ENCODE measurements around the gene INAFM1.
"Not testable (repeated sequence)": the region's sequence is repeated elsewhere in the genome, so short reads cannot be mapped to it uniquely, and the experiment has no call there.

The INAFM1 gene

GRCh38 chr19:47236072-47236675 is 38.5 kb upstream of the INAFM1 start:
- Mint-ChIP-seq H3K9me3 (no peaks in the 10 kb centered on the region), H3K4me1 (peaks cover 25% of the 10 kb centered on the region)
- no peak for ATAC-seq

GRCh38 chr19:47239152-47239551 is 35.5 kb upstream of the INAFM1 start:
- peaks cover 5% of the 10 kb centered on the region for H3K36me3 Mint-ChIP-seq
- peak overlapping the region; percentile 45 for H3K27ac Mint-ChIP-seq
- H3K9me3 Mint-ChIP-seq = no peaks in the 10 kb centered on the region
- peaks cover 6% of the 10 kb centered on the region for H3K4me1 Mint-ChIP-seq
- DNase-seq (ENCODE audit: low spot score in 2 of 2) = no peak
- no peak for ATAC-seq
- H3K4me3 Mint-ChIP-seq = no peak overlapping the region

More at GRCh38 chr19:47236072-47236675, 38.5 kb upstream of the INAFM1 start:
- no peak for DNase-seq (ENCODE audit: low spot score in 2 of 2)
- Mint-ChIP-seq H3K4me3 (no peak overlapping the region), H3K36me3 (peaks cover 14% of the 10 kb centered on the region), H3K27ac (peak overlapping the region; percentile 49)

GRCh38 chr19:47239610-47240296 is 34.9 kb upstream of the INAFM1 start:
- peaks cover 6% of the 10 kb centered on the region for H3K4me1 Mint-ChIP-seq
- DNase-seq (ENCODE audit: low spot score in 2 of 2) (peak; percentile 44 to 86), ATAC-seq (peak; percentile 15)
- H3K27ac Mint-ChIP-seq = no peak overlapping the region
- H3K4me3 Mint-ChIP-seq = no peak overlapping the region
- no peaks in the 10 kb centered on the region for H3K9me3 Mint-ChIP-seq
- H3K36me3 Mint-ChIP-seq = peaks cover 5% of the 10 kb centered on the region

GRCh38 chr19:47240556-47240955 is 34.1 kb upstream of the INAFM1 start:
- Mint-ChIP-seq H3K4me1 (peaks cover 6% of the 10 kb centered on the region), H3K4me3 (no peak overlapping the region), H3K27ac (peak overlapping the region; percentile 24), H3K36me3 (peaks cover 5% of the 10 kb centered on the region), H3K9me3 (no peaks in the 10 kb centered on the region)
- ATAC-seq (no peak), DNase-seq (ENCODE audit: low spot score in 2 of 2) (no peak)

DNA sequence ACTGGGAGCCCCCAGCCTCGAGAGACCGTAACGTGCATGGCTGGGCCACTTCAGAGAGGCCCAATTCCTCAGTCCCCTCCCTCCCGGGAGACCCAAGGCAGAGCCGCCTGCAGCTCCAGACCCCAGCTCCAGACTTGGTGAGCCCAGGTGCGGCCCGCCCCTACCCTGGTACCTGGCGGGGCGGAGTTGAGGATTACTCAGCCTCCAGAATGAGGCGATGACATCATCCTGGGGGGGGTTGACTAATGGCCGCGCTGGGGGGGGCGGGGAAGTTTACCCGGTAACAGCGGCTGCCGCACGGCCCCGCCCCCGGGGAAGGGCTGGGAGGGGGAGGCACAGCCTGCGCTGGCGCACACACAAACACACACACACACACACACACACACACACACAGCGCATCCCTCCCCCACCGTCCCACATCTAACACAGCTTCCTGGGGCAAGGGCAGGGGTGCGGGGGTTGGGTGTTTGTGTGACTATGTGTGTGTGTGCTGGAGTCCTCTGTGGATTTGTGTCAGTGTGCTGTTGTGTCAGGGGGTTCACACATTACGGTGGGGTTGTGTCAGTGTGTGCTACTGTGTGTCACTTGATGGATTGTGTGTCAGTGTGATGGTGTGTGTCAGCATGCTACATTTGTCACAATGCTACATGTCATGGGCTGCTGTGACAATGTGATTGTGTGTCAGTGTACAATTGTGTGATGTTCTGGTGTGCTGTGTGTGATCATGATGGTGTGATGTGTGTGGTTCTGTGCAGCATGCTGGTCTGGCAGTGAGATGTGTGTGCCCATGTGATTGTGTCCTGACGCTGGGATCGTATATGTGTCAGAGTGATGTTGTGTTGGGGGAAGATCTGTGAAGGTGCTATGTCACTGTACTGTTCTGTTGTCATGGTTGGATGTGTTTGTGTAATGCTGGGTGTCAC is 33.4 kb upstream of the INAFM1 start:
- peak overlapping the region; percentile 24 for H3K27ac Mint-ChIP-seq
- DNase-seq (ENCODE audit: low spot score in 2 of 2) (peak; percentile 64 to 86), ATAC-seq (peak; percentile 56)
- no peaks in the 10 kb centered on the region for H3K9me3 Mint-ChIP-seq
- H3K4me1 Mint-ChIP-seq = peaks cover 6% of the 10 kb centered on the region
- H3K4me3 Mint-ChIP-seq = no peak overlapping the region
- peaks cover 5% of the 10 kb centered on the region for H3K36me3 Mint-ChIP-seq

DNA sequence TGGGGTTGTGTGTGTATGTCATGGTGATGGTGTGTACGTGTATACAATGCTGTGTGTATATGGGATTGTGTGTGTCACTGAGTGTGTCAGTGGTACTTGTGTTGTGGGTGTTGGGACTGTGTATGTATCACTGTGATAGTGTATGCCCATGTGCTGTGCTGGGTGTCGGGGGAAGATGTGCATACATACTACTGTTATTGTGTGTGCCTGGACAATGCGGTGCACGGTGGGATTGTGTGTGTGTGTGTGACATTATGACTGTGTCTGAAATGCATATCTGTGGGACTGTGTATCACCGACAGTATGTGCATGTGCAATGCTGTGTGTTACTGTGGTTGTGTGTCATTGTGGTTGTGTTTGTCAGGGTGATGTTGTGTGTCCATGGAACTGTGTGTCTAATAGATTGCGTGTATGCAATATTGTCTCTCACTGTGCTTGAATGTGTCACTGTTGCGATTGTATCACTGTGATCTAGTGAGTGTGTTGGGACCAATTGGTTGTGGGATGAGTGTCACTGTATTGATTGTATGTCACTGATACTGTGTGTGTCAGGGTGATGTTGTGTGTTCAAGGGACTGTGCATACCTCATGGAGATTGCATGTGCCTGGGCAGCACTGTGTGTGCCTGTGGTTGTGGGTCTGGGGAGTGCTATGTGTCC is 32.6 kb upstream of the INAFM1 start:
- Mint-ChIP-seq H3K36me3 (peaks cover 5% of the 10 kb centered on the region), H3K9me3 (no peaks in the 10 kb centered on the region), H3K27ac (no peak overlapping the region), H3K4me1 (peaks cover 6% of the 10 kb centered on the region), H3K4me3 (no peak overlapping the region)
- no peak for DNase-seq (ENCODE audit: low spot score in 2 of 2)
- ATAC-seq = no peak

- H3K36me3 Mint-ChIP-seq = peaks cover 5% of the 10 kb centered on the region
- H3K4me1 Mint-ChIP-seq = peaks cover 12% of the 10 kb centered on the region
- ATAC-seq = no peak
- H3K9me3 Mint-ChIP-seq = no peaks in the 10 kb centered on the region
- no peak overlapping the region for H3K27ac Mint-ChIP-seq
- no peak overlapping the region for H3K4me3 Mint-ChIP-seq
- DNase-seq (ENCODE audit: low spot score in 2 of 2) = peak in 1 of 2 donors; percentile 65
These were observed 31.3 kb upstream of the INAFM1 start for GRCh38 chr19:47243364-47243775.

- DNase-seq (ENCODE audit: low spot score in 2 of 2) = peak; percentile 97 to 98
- peaks cover 5% of the 10 kb centered on the region for H3K36me3 Mint-ChIP-seq
These were observed 30.7 kb upstream of the INAFM1 start for GRCh38 chr19:47243776-47244547.

GRCh38 chr19:47247308-47247990 is 27.2 kb upstream of the INAFM1 start:
- ATAC-seq (no peak), DNase-seq (ENCODE audit: low spot score in 2 of 2) (peak; percentile 84 to 90)
- Mint-ChIP-seq H3K4me1 (peaks cover 12% of the 10 kb centered on the region), H3K27ac (no peak overlapping the region), H3K9me3 (no peaks in the 10 kb centered on the region), H3K36me3 (no peaks in the 10 kb centered on the region), H3K4me3 (no peak overlapping the region)

More at GRCh38 chr19:47243776-47244547, 30.7 kb upstream of the INAFM1 start:
- Mint-ChIP-seq H3K9me3 (no peaks in the 10 kb centered on the region), H3K4me1 (peaks cover 9% of the 10 kb centered on the region), H3K27ac (no peak overlapping the region), H3K4me3 (no peak overlapping the region)
- ATAC-seq = peak; percentile 89

- not testable (repeated sequence) for H3K9me3 Mint-ChIP-seq; H3K27ac Mint-ChIP-seq; ATAC-seq; DNase-seq (ENCODE audit: low spot score in 2 of 2); H3K4me3 Mint-ChIP-seq
- Mint-ChIP-seq H3K36me3 (peaks cover 22% of the 10 kb centered on the region), H3K4me1 (peaks cover 23% of the 10 kb centered on the region)
These were observed 21.7 kb upstream of the INAFM1 start for GRCh38 chr19:47253016-47253415.

GRCh38 chr19:47253467-47253881 is 21.2 kb upstream of the INAFM1 start:
- peaks cover 26% of the 10 kb centered on the region for H3K36me3 Mint-ChIP-seq
- H3K4me1 Mint-ChIP-seq = peaks cover 28% of the 10 kb centered on the region
- H3K4me3 Mint-ChIP-seq = no peak overlapping the region
- no peaks in the 10 kb centered on the region for H3K9me3 Mint-ChIP-seq
- DNase-seq (ENCODE audit: low spot score in 2 of 2) (no peak), ATAC-seq (no peak)
- no peak overlapping the region for H3K27ac Mint-ChIP-seq

DNA sequence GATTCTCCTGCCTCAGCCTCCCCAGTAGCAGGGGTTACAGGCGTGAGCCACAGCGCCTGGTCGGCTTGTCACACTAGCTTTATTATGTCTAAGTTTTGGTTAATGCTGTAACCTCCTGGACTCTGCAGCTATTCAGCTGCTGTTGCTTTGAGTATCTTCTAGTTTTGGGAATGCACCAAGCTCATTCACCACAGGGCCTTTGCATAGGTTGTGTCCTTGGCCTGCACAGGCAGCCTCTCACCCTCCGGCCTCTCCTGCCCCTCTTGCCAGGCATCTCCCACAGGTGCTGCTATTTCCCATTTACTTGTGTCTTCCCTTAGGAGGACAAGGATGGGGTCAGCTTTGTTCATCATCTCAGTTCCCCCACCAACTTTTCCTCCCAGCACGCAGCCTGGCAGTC is 20.7 kb upstream of the INAFM1 start:
- Mint-ChIP-seq H3K27ac (no peak overlapping the region), H3K4me3 (no peak overlapping the region), H3K4me1 (peaks cover 33% of the 10 kb centered on the region), H3K9me3 (no peaks in the 10 kb centered on the region), H3K36me3 (peaks cover 31% of the 10 kb centered on the region)
- ATAC-seq (no peak), DNase-seq (ENCODE audit: low spot score in 2 of 2) (no peak)

- H3K9me3 Mint-ChIP-seq = no peaks in the 10 kb centered on the region
- ATAC-seq (peak; percentile 82), DNase-seq (ENCODE audit: low spot score in 2 of 2) (peak; percentile 87 to 97)
- H3K27ac Mint-ChIP-seq = peak within 1 kb of the TSS; percentile 99
- H3K4me3 Mint-ChIP-seq = peak within 1 kb of the TSS; percentile 95
- peaks cover 52% of the 10 kb centered on the region for H3K36me3 Mint-ChIP-seq
- H3K4me1 Mint-ChIP-seq = peaks cover 46% of the 10 kb centered on the region
These were observed 18.6 kb upstream of the INAFM1 start, which contains the start of gene CCDC9 for GRCh38 chr19:47255879-47256692. Gene CCDC9, plus strand, starts transcription at chr19:47256525. Its CDS starts 1,876 bp downstream, at chr19:47258401.
